Mesenchymal stem cell (in vitro differentiated cells and primary cell): ENCODE data around the gene OPTC.

ENCODE experiments used
- DNase-seq: peaks from one replicate; pipeline ENCODE4 v3.0.0-alpha.2; 2013
- H2AFZ ChIP-seq: one replicate; pipeline ENCODE4 v1.6.1; 2013; ENCODE audit warnings: low read depth, mild to moderate bottlenecking, control low read depth, inconsistent platforms, low read length, moderate library complexity
- H2AK5ac ChIP-seq: 2 replicates; pipeline ENCODE4 v1.6.1; 2013; ENCODE audit warnings: low read length, moderate library complexity, mild to moderate bottlenecking, inconsistent platforms; ENCODE audit not compliant: severe bottlenecking
- H2BK120ac ChIP-seq: one replicate; pipeline ENCODE4 v1.6.1; 2013; ENCODE audit warnings: low read depth, mild to moderate bottlenecking, inconsistent platforms, low read length, moderate library complexity
- H2BK12ac ChIP-seq, 2 experiments: one replicate each; pipeline ENCODE4 v1.6.1; 2013; ENCODE audit warnings: inconsistent platforms in 2 of 2, low read length in 2 of 2, mild to moderate bottlenecking in 2 of 2, moderate library complexity in 2 of 2, control low read depth in 1 of 2
- H2BK15ac ChIP-seq: one replicate; pipeline ENCODE4 v1.6.1; 2013; ENCODE audit warnings: mild to moderate bottlenecking, low read depth, inconsistent platforms; ENCODE audit not compliant: poor library complexity, severe bottlenecking
- H2BK5ac ChIP-seq: 2 replicates; pipeline ENCODE4 v1.6.1; 2013; ENCODE audit warnings: low read depth, mild to moderate bottlenecking, low read length, control low read depth, inconsistent platforms; ENCODE audit not compliant: poor library complexity, severe bottlenecking
- H3K14ac ChIP-seq, 2 experiments: one replicate each; pipeline ENCODE4 v1.6.1; 2013; ENCODE audit warnings: inconsistent platforms in 2 of 2, low read length in 2 of 2, control low read depth in 1 of 2, mild to moderate bottlenecking in 1 of 2, moderate library complexity in 1 of 2
- H3K18ac ChIP-seq, 2 experiments: one replicate each; pipeline ENCODE4 v1.6.1; 2013; ENCODE audit warnings: inconsistent platforms in 2 of 2, low read length in 2 of 2, control low read depth in 1 of 2, low read depth in 1 of 2, mild to moderate bottlenecking in 1 of 2
- H3K23ac ChIP-seq, 2 experiments: one replicate each; pipeline ENCODE4 v1.6.1; 2013; ENCODE audit warnings: inconsistent platforms in 2 of 2, low read length in 2 of 2, mild to moderate bottlenecking in 2 of 2, moderate library complexity in 2 of 2, control low read depth in 1 of 2
- H3K27ac ChIP-seq: 2 replicates; pipeline ENCODE4 v1.5.1; 2013; ENCODE audit warnings: mild to moderate bottlenecking, moderate library complexity, low read length, control low read depth, inconsistent platforms; ENCODE audit not compliant: poor library complexity, severe bottlenecking
- H3K27me3 ChIP-seq, 2 experiments: 2 replicates each; pipeline versions ENCODE4 v1.6.1 to v1.7.0; 2013; ENCODE audit warnings: low read length in 2 of 2, mild to moderate bottlenecking in 2 of 2, moderate library complexity in 2 of 2, control low read depth in 1 of 2, inconsistent platforms in 1 of 2; ENCODE audit not compliant: control insufficient read depth in 1 of 2, insufficient read depth in 1 of 2
- H3K36me3 ChIP-seq, 2 experiments: 2 replicates each; pipeline versions ENCODE4 v1.6.1 to v1.7.0; 2013; ENCODE audit warnings: low read length in 2 of 2, control low read depth in 1 of 2, inconsistent platforms in 1 of 2, low read depth in 1 of 2, mild to moderate bottlenecking in 1 of 2; ENCODE audit not compliant: insufficient read depth in 2 of 2, control insufficient read depth in 1 of 2
- H3K4ac ChIP-seq, 2 experiments: one replicate each; pipeline ENCODE4 v1.6.1; 2013; ENCODE audit warnings: inconsistent platforms in 2 of 2, low read length in 2 of 2, mild to moderate bottlenecking in 2 of 2, moderate library complexity in 2 of 2, control low read depth in 1 of 2, low read depth in 1 of 2
- H3K4me1 ChIP-seq: 2 replicates; pipeline ENCODE4 v1.6.1; 2013; ENCODE audit warnings: low read depth, low read length, control low read depth; ENCODE audit not compliant: control insufficient read depth, insufficient read depth
- H3K4me2 ChIP-seq: 2 replicates; pipeline ENCODE4 v1.6.1; 2013; ENCODE audit warnings: low read length, mild to moderate bottlenecking, inconsistent platforms; ENCODE audit not compliant: poor library complexity, severe bottlenecking
- H3K4me3 ChIP-seq, 2 experiments: 2 replicates each; pipeline versions ENCODE4 v1.5.1 to v1.7.0; 2013; ENCODE audit warnings: low read length in 2 of 2, mild to moderate bottlenecking in 2 of 2, control low read depth in 1 of 2, low read depth in 1 of 2; ENCODE audit not compliant: insufficient read depth in 1 of 2
- H3K79me1 ChIP-seq: replicated peaks from 2 replicates; pipeline ENCODE4 v1.6.1; 2013; ENCODE audit warnings: mild to moderate bottlenecking, control low read depth, low read length, inconsistent platforms; ENCODE audit not compliant: poor library complexity, severe bottlenecking
- H3K9ac ChIP-seq: 2 replicates; pipeline ENCODE4 v1.7.0; 2013; ENCODE audit warnings: mild to moderate bottlenecking, low read length, moderate library complexity
- H3K9me3 ChIP-seq: 2 replicates; pipeline ENCODE4 v1.7.0; 2013; ENCODE audit warnings: mild to moderate bottlenecking, low read length; ENCODE audit not compliant: control insufficient read depth
- H4K8ac ChIP-seq: one replicate; pipeline ENCODE4 v1.6.1; 2013; ENCODE audit warnings: inconsistent platforms, mild to moderate bottlenecking, low read length, moderate library complexity
- H4K91ac ChIP-seq: one replicate; pipeline ENCODE4 v1.6.1; 2013; ENCODE audit warnings: mild to moderate bottlenecking, low read length, inconsistent platforms
- WGBS: methylation state at CpG from one replicate; pipeline ENCODE4 v1.1.7; 2013; ENCODE audit warnings: mixed read lengths; 5-methylcytosine and 5-hydroxymethylcytosine counted together

OPTC gene

GRCh38 chr1:203448521-203449061, 45.4 kb upstream of the OPTC start:
- Histone ChIP-seq H3K4ac (no peak overlapping the region), H3K9ac (peak overlapping the region; percentile 41)
- 10% methylated on average over 9 of the region's 9 CpGs for WGBS

GRCh38 chr1:203450001-203450400, 44.0 kb upstream of the OPTC start:
- no peak for DNase-seq
- no peak overlapping the region for H3K9ac ChIP-seq
- WGBS: no CpG with 5 or more reads among the region's 1 CpG
- H3K79me1 ChIP-seq: no peaks in the 10 kb centered on the region
- no peak overlapping the region for H2AK5ac ChIP-seq
- peaks cover 0 to 69% of the 10 kb centered on the region in 2 experiments for H3K27me3 ChIP-seq
- no peak overlapping the region for H3K18ac ChIP-seq
- no peaks in the 10 kb centered on the region for H3K36me3 ChIP-seq
- no peak overlapping the region for H3K4me2 ChIP-seq
- no peak overlapping the region for H2BK12ac ChIP-seq
- H2BK15ac ChIP-seq: no peak overlapping the region
- no peak overlapping the region for H2AFZ ChIP-seq
- H3K14ac ChIP-seq: no peak overlapping the region
- H4K8ac ChIP-seq: no peak overlapping the region
- H2BK120ac ChIP-seq: no peak overlapping the region
- peaks cover 10% of the 10 kb centered on the region for H3K9me3 ChIP-seq
- H3K4me3 ChIP-seq: no peak overlapping the region
- no peak overlapping the region for H3K23ac ChIP-seq
- no peak overlapping the region for H3K27ac ChIP-seq
- H4K91ac ChIP-seq: no peak overlapping the region
- H3K4ac ChIP-seq: no peak overlapping the region
- H2BK5ac ChIP-seq: no peak overlapping the region
- H3K4me1 ChIP-seq: peaks cover 2% of the 10 kb centered on the region

More at GRCh38 chr1:203448521-203449061, 45.4 kb upstream of the OPTC start:
- H2AFZ ChIP-seq: peak overlapping the region; percentile 73
- no peak overlapping the region for H2BK120ac ChIP-seq
- no peak overlapping the region for H3K18ac ChIP-seq
- H4K91ac ChIP-seq: no peak overlapping the region
- peaks cover 12% of the 10 kb centered on the region for H3K9me3 ChIP-seq
- peak; percentile 62 for DNase-seq
- no peak overlapping the region for H3K27ac ChIP-seq
- H3K4me2 ChIP-seq: no peak overlapping the region
- H3K4me1 ChIP-seq: no peaks in the 10 kb centered on the region
- H2BK5ac ChIP-seq: no peak overlapping the region
- no peak overlapping the region for H3K23ac ChIP-seq
- peak overlapping the region; percentile 40 for H4K8ac ChIP-seq
- H3K27me3 ChIP-seq: peaks cover 0 to 82% of the 10 kb centered on the region in 2 experiments
- no peaks in the 10 kb centered on the region for H3K79me1 ChIP-seq
- H2BK12ac ChIP-seq: no peak overlapping the region
- H3K36me3 ChIP-seq: no peaks in the 10 kb centered on the region
- no peak overlapping the region for H3K4me3 ChIP-seq
- no peak overlapping the region for H3K14ac ChIP-seq
- H2BK15ac ChIP-seq: no peak overlapping the region
- no peak overlapping the region for H2AK5ac ChIP-seq

GRCh38 chr1:203450479-203451149, 43.3 kb upstream of the OPTC start:
- peak overlapping the region in 1 of 2 experiments; percentile 11 for H3K14ac ChIP-seq
- no peak overlapping the region for H3K4me2 ChIP-seq
- no peak overlapping the region for H4K91ac ChIP-seq
- H3K9ac ChIP-seq: no peak overlapping the region
- H3K4me3 ChIP-seq: no peak overlapping the region
- no peak overlapping the region for H2AFZ ChIP-seq
- H2AK5ac ChIP-seq: no peak overlapping the region
- H3K23ac ChIP-seq: no peak overlapping the region
- no peak for DNase-seq
- no peak overlapping the region for H3K18ac ChIP-seq
- H3K4me1 ChIP-seq: peaks cover 3% of the 10 kb centered on the region
- no peak overlapping the region for H2BK120ac ChIP-seq
- no peak overlapping the region for H2BK15ac ChIP-seq
- H3K4ac ChIP-seq: no peak overlapping the region
- H3K27ac ChIP-seq: no peak overlapping the region
- no peak overlapping the region for H4K8ac ChIP-seq
- no peak overlapping the region for H2BK5ac ChIP-seq
- no peaks in the 10 kb centered on the region for H3K79me1 ChIP-seq
- H3K36me3 ChIP-seq: no peaks in the 10 kb centered on the region
- WGBS: 83% methylated on average over 14 of the region's 17 CpGs
- H3K9me3 ChIP-seq: peaks cover 4% of the 10 kb centered on the region
- no peak overlapping the region for H2BK12ac ChIP-seq
- H3K27me3 ChIP-seq: peaks cover 0 to 65% of the 10 kb centered on the region in 2 experiments

GRCh38 chr1:203451836-203452784, 41.8 kb upstream of the OPTC start:
- Histone ChIP-seq H2BK12ac (no peak overlapping the region), H2BK5ac (no peak overlapping the region), H4K8ac (no peak overlapping the region), H3K4me1 (peaks cover 3% of the 10 kb centered on the region), H2BK120ac (no peak overlapping the region), H3K18ac (no peak overlapping the region), H3K9ac (no peak overlapping the region), H3K79me1 (no peaks in the 10 kb centered on the region), H3K4ac (no peak overlapping the region), H3K27me3 (peaks cover 0 to 54% of the 10 kb centered on the region in 2 experiments), H4K91ac (no peak overlapping the region), H3K14ac (no peak overlapping the region), H3K23ac (no peak overlapping the region), H3K9me3 (no peaks in the 10 kb centered on the region), H3K36me3 (no peaks in the 10 kb centered on the region), H2BK15ac (no peak overlapping the region), H3K27ac (no peak overlapping the region), H2AFZ (no peak overlapping the region), H3K4me3 (no peak overlapping the region), H2AK5ac (no peak overlapping the region), H3K4me2 (no peak overlapping the region)
- WGBS: 51% methylated on average over 2 of the region's 2 CpGs
- no peak for DNase-seq
